HepG2 (cell line): ENCODE data around the gene PGS1. TPM values are rescaled to one million over a fixed set of nuclear protein-coding genes. Genes with fewer than 3 reads are reported as not detected.

Experiments used
- ATAC-seq: fragments of 200-7000 bp; cut with Tn5 transposase; 3 replicates; pipeline ENCODE4 v1.9.1; 2020; ENCODE audit warnings: mild to moderate bottlenecking, moderate library complexity
- BruUV-seq: library from RNA; stranded (reverse); fragments of 400-500 nt; replicated peaks from 2 replicates; lab custom pipeline; 2021; lab: Mats Ljungman, UMichigan
- CTCF ChIA-PET: fragments of 300-600 bp; formaldehyde crosslinking; extraction: SDS; loops from one replicate; lab custom pipeline; 2021; ENCODE audit warnings: low total read pairs, inconsistent platforms, low intra/inter-chr PET ratio; lab: Yijun Ruan, JAX
- POLR2A ChIA-PET: fragments of 350-600 bp; sonication (Branson Sonifier 250); formaldehyde crosslinking; loops from one replicate; lab custom pipeline; 2020; ENCODE audit warnings: antibody characterized with exemption, inconsistent platforms; lab: Yijun Ruan, JAX
- DNase-seq: peaks from one replicate; pipeline ENCODE4 v3.0.0-alpha.2; 2015; ENCODE audit warnings: low spot score
- FAIRE-seq: peaks from 3 replicates; lab custom pipeline; 2011; peaks lifted over from hg19 to GRCh38; lab: Jason Lieb, UNC
- H2AFZ ChIP-seq: one replicate; pipeline ENCODE4 v1.6.1; 2011; ENCODE audit warnings: low read length, inconsistent platforms
- H3K27ac ChIP-seq: fragments of 300-600 bp; 3 replicates; pipeline ENCODE4 v1.8.0; 2011; ENCODE audit warnings: mixed run types, mild to moderate bottlenecking, mixed read lengths, low read length, inconsistent platforms; ENCODE audit not compliant: insufficient read depth; ENCODE audit errors: extremely low read length
- H3K27me3 ChIP-seq, 2 experiments: fragments of 200-600 bp in 1 of 2; 2 replicates in 1 of 2; 3 replicates in 1 of 2; pipeline versions ENCODE4 v1.6.0 to v1.8.0; 2011; ENCODE audit warnings: low read length in 2 of 2, mild to moderate bottlenecking in 2 of 2, moderate library complexity in 2 of 2, inconsistent platforms in 1 of 2; ENCODE audit not compliant: insufficient read depth in 2 of 2, control insufficient read depth in 1 of 2
- H3K36me3 ChIP-seq, 2 experiments: fragments of 200-600 bp in 1 of 2; replicated peaks in 1 of 2; 2 replicates in 1 of 2; 3 replicates in 1 of 2; pipeline versions ENCODE4 v1.5.1 to v1.8.0; 2011; ENCODE audit warnings: low read length in 2 of 2, inconsistent platforms in 1 of 2; ENCODE audit not compliant: insufficient read depth in 2 of 2, control insufficient read depth in 1 of 2
- H3K4me1 ChIP-seq: 2 replicates; pipeline ENCODE4 v1.5.1; 2012; ENCODE audit warnings: low read length, inconsistent platforms; ENCODE audit not compliant: insufficient read depth
- H3K4me2 ChIP-seq: 2 replicates; pipeline ENCODE4 v1.6.0; 2011; ENCODE audit warnings: low read depth, low read length, inconsistent platforms
- H3K4me3 ChIP-seq, 3 experiments: fragments of 200-600 bp in 1 of 3; sonication (generic), shearing (Covaris generic) in 1 of 3; replicated peaks in 1 of 3; 2 replicates each; pipeline ENCODE4 v1.5.1; 2011 to 2016; ENCODE audit warnings: low read length in 3 of 3, inconsistent platforms in 2 of 3, low read depth in 2 of 3, mild to moderate bottlenecking in 2 of 3, control low read depth in 1 of 3, mixed read lengths in 1 of 3; ENCODE audit not compliant: insufficient read depth in 1 of 3
- H3K79me2 ChIP-seq: one replicate; pipeline ENCODE4 v1.6.1; 2011; ENCODE audit warnings: low read length, inconsistent platforms; ENCODE audit not compliant: insufficient read depth
- H3K9ac ChIP-seq: 2 replicates; pipeline ENCODE4 v1.6.0; 2011; ENCODE audit warnings: mild to moderate bottlenecking, low read depth, low read length, inconsistent platforms; ENCODE audit not compliant: insufficient read depth
- H3K9me3 ChIP-seq: 2 replicates; pipeline ENCODE4 v1.5.1; 2012; ENCODE audit warnings: mild to moderate bottlenecking, low read length
- H4K20me1 ChIP-seq: 2 replicates; pipeline ENCODE4 v1.6.0; 2011; ENCODE audit warnings: inconsistent platforms, mild to moderate bottlenecking, low read length, moderate library complexity; ENCODE audit not compliant: insufficient read depth
- CREM ChIP-seq, 2 experiments: sonication (generic) in 1 of 2; formaldehyde crosslinking in 1 of 2; IDR thresholded peaks; 2 replicates each; pipeline versions ENCODE4 v1.4.0 to v1.6.1; 2016 to 2020; ENCODE audit warnings: antibody characterized with exemption in 1 of 2, mild to moderate bottlenecking in 1 of 2, missing genetic modification reagents in 1 of 2
- FOXK1 ChIP-seq: sonication (generic); formaldehyde crosslinking; IDR thresholded peaks from 2 replicates; pipeline ENCODE4 v1.4.0; 2020; ENCODE audit warnings: low read depth, missing genetic modification reagents, borderline replicate concordance
- GATAD2A ChIP-seq: IDR thresholded peaks from 2 replicates; pipeline ENCODE4 v1.6.1; 2016
- HIC2 ChIP-seq: sonication (generic); formaldehyde crosslinking; IDR thresholded peaks from 2 replicates; pipeline ENCODE4 v1.9.0; 2022; ENCODE audit warnings: low read depth, missing genetic modification reagents
- HIVEP1 ChIP-seq: sonication (generic); formaldehyde crosslinking; IDR thresholded peaks from 2 replicates; pipeline ENCODE4 v1.4.0; 2020; ENCODE audit warnings: mild to moderate bottlenecking, missing genetic modification reagents
- JUNB ChIP-seq: sonication (generic); formaldehyde crosslinking; IDR thresholded peaks from 2 replicates; pipeline ENCODE4 v1.8.0; 2022; ENCODE audit warnings: missing genetic modification reagents, mild to moderate bottlenecking, borderline replicate concordance
- SMAD9 ChIP-seq: sonication (generic); formaldehyde crosslinking; IDR thresholded peaks from 2 replicates; pipeline ENCODE4 v1.5.1; 2020; ENCODE audit warnings: mild to moderate bottlenecking, missing genetic modification reagents
- TBL1XR1 ChIP-seq: fragments of 150-350 bp; IDR thresholded peaks from 2 replicates; pipeline ENCODE4 v1.6.1; 2014; ENCODE audit warnings: borderline replicate concordance, low read length; ENCODE audit not compliant: partially characterized antibody
- ZEB1 ChIP-seq: IDR thresholded peaks from 2 replicates; pipeline ENCODE4 v1.6.1; 2012; ENCODE audit warnings: mild to moderate bottlenecking, low read depth, inconsistent platforms; ENCODE audit not compliant: insufficient replicate concordance
- ZNF615 ChIP-seq: sonication (generic); formaldehyde crosslinking; IDR thresholded peaks from 2 replicates; pipeline ENCODE4 v1.5.0; 2020; ENCODE audit warnings: mild to moderate bottlenecking, missing genetic modification reagents, borderline replicate concordance
- WGBS: methylation state at CpG from one replicate; pipeline ENCODE4 v1.1.6; 2017; ENCODE audit warnings: low lambda C conversion rate; 5-methylcytosine and 5-hydroxymethylcytosine counted together
- in situ Hi-C: cut with HindIII; loops from 2 replicates; pipeline ENCODE4 v1.10.0; 2017; ENCODE audit warnings: low pct_unique_long_range_greater_than_20kb; ENCODE audit not compliant: extremely low pct_ligation_motif_present
- intact Hi-C: fragments of 100-400 bp; cut with micrococcal nuclease; formaldehyde crosslinking; loops from one replicate; pipeline ENCODE4 v1.10.0; 2022; ENCODE audit not compliant: unreplicated experiment
- polyA plus RNA-seq, 8 experiments: library from polyadenylated mRNA; depleted of rRNA in 3 of 8; stranded (reverse) in 7 of 8; unstranded in 1 of 8; fragments of >200 nt; fragmentation: Illumina TruSeq in 4 of 8; extraction: Trizol in 4 of 8; gene quantifications; 2 replicates each; pipeline versions ENCODE4 v1.2.1 to v1.2.3, GENCODE V29; 2011 to 2016; ENCODE audit warnings: low read depth in 4 of 8, missing spikeins in 1 of 8, mixed read lengths in 1 of 8; ENCODE audit not compliant: insufficient read depth in 1 of 8
- total RNA-seq, 5 experiments: library from RNA; depleted of rRNA; stranded (reverse); fragments of >200 nt; fragmentation: Illumina TruSeq; extraction: Trizol; gene quantifications; 2 replicates each; pipeline ENCODE4 v1.2.3, GENCODE V29; 2016; ENCODE audit warnings: low read depth in 1 of 5
- TF ChIP-seq, protein P1 (sequence below): sonication (generic); formaldehyde crosslinking; IDR thresholded peaks from 2 replicates; pipeline ENCODE4 v1.4.0; 2020; ENCODE audit warnings: mild to moderate bottlenecking, missing genetic modification reagents
- TF ChIP-seq, protein P2 (sequence below): sonication (generic); formaldehyde crosslinking; IDR thresholded peaks from 2 replicates; pipeline ENCODE4 v1.5.0; 2020; ENCODE audit warnings: mild to moderate bottlenecking, missing genetic modification reagents, moderate library complexity

The PGS1 gene
- total and polyA plus RNA-seq, 2 of the 13 experiments (the other 11 are each of a cell fraction or from before 2014, with no cell fraction given) = 25.9 to 31.5 TPM

DNA sequence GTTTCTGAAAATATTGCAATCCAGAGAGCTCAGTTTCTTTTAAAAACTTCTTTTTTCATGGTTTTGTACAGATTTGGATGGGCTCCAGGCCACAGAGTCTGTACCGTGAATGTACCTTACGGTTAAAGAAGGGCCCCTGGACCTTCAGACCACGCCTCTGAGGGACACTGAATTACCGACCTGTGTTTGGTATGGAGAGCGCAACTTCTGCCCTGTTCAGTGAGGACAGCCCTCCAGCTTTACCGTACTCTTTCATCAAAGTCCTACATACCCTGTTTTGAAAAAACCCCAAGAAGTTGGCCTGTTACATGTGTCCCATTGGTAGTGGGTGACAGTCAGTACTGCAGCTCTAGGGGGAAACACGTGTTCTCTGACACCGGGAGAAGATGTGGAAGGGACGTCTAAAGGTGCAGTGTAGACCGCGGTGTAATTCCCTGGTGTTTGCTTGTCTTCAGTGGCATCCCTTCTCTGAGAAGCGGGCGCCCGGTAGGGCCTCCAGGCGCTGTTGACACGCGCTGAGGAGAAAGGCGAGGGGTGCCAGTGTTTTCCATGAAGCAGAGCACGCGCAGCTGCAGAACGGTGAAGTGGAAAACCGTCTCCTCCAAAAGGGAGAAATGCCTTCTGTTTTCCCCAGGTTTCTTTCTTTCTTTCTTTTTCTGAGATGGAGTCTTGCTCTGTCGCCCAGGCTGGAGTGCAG lies 6.2 kb downstream of the PGS1 start:
- in situ Hi-C loops = no loop called here
- ATAC-seq (no peak), FAIRE-seq (no peak), DNase-seq (no peak)
- no peak overlapping the region for H3K9ac ChIP-seq
- no peak overlapping the region for H3K4me2 ChIP-seq
- H3K79me2 ChIP-seq = peaks cover 87% of the 10 kb centered on the region
- intact Hi-C loops = no loop called here
- no peak overlapping the region for H3K27ac ChIP-seq
- no peak overlapping the region for H2AFZ ChIP-seq
- ChIA-PET CTCF (no interaction called here), POLR2A (no interaction called here)
- BruUV-seq = no TSS peak
- no peak overlapping the region for H3K4me3 ChIP-seq
- H4K20me1 ChIP-seq = peaks cover 27% of the 10 kb centered on the region; the same call in 1 of the 2 replicates
- H3K4me1 ChIP-seq = peaks cover 49% of the 10 kb centered on the region
- peaks cover 3 to 15% of the 10 kb centered on the region in 2 experiments; a peak in 4 of 5 replicates for H3K36me3 ChIP-seq
- no peaks in the 10 kb centered on the region for H3K9me3 ChIP-seq
- H3K27me3 ChIP-seq = no peaks in the 10 kb centered on the region
- 97% methylated on average over 23 of the region's 23 CpGs for WGBS
- no peak for TF ChIP-seq ZEB1
- no peak for TF ChIP-seq FOXK1 (CRISPR knock-in tag)
- no peak for TF ChIP-seq TBL1XR1
- no peak for TF ChIP-seq SMAD9 (CRISPR knock-in tag)
- no peak for TF ChIP-seq CREM (IDR thresholded peaks at IDR 0.05)
- no peak for TF ChIP-seq CREM (CRISPR knock-in tag; IDR thresholded peaks at IDR 0.05)
- TF ChIP-seq, protein P1, sequence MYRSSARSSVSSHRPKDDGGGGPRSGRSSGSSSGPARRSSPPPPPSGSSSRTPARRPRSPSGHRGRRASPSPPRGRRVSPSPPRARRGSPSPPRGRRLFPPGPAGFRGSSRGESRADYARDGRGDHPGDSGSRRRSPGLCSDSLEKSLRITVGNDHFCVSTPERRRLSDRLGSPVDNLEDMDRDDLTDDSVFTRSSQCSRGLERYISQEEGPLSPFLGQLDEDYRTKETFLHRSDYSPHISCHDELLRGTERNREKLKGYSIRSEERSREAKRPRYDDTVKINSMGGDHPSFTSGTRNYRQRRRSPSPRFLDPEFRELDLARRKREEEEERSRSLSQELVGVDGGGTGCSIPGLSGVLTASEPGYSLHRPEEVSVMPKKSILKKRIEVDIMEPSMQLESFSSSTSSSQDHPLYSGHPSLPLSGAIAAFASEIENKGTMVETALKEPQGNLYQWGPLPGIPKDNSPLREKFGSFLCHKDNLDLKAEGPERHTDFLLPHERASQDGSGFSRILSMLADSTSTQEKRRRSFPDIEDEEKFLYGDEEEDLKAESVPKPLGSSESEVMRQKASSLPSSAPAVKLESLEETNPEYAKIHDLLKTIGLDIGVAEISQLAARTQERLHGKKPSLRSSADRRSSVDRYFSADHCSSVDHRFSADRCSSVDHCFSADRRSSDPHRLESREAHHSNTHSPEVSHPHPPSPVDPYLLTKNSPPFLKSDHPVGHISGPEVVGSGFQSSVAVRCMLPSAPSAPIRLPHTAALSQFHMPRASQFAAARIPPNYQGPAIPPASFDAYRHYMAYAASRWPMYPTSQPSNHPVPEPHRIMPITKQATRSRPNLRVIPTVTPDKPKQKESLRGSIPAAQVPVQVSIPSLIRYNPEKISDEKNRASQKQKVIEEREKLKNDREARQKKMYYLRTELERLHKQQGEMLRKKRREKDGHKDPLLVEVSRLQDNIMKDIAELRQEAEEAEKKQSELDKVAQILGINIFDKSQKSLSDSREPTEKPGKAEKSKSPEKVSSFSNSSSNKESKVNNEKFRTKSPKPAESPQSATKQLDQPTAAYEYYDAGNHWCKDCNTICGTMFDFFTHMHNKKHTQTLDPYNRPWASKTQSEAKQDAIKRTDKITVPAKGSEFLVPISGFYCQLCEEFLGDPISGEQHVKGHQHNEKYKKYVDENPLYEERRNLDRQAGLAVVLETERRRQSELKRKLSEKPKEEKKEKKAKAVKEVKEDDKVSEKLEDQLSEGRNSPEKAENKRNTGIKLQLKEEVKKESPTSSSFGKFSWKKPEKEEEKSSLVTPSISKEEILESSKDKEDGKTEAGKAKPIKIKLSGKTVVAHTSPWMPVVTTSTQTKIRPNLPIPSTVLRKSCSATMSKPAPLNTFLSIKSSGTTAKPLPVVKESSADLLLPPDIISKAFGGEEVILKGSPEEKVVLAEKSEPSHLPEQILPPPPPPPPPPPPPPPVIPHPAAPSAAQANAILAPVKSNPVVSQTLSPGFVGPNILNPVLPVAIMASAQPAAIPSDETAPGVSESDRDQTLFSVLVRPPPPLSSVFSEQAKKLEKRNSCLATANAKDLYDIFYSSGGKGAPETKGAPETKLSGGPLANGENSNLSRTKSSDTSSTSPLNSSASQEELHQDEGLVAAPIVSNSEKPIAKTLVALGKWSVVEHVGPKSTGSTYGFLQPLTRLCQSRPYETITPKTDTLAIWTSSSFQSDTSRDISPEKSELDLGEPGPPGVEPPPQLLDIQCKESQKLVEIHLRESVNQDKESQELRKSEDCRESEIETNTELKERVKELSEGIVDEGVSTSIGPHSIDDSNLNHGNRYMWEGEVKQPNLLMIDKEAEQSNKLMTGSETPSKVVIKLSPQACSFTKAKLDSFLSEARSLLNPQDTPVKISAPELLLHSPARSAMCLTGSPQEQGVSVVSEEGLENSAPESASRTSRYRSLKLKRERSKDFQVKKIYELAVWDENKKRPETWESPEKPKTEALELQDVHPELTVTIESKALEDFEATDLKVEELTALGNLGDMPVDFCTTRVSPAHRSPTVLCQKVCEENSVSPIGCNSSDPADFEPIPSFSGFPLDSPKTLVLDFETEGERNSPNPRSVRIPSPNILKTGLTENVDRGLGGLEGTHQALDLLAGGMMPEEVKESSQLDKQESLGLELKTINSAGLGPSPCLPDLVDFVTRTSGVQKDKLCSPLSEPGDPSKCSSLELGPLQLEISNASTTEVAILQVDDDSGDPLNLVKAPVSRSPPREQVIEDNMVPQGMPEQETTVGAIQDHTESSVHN (CRISPR knock-in tag) = no peak
- TF ChIP-seq HIC2 (CRISPR knock-in tag) = no peak
- no peak for TF ChIP-seq GATAD2A (CRISPR knock-in tag)
- no peak for TF ChIP-seq ZNF615 (CRISPR knock-in tag)
- TF ChIP-seq, protein P2, sequence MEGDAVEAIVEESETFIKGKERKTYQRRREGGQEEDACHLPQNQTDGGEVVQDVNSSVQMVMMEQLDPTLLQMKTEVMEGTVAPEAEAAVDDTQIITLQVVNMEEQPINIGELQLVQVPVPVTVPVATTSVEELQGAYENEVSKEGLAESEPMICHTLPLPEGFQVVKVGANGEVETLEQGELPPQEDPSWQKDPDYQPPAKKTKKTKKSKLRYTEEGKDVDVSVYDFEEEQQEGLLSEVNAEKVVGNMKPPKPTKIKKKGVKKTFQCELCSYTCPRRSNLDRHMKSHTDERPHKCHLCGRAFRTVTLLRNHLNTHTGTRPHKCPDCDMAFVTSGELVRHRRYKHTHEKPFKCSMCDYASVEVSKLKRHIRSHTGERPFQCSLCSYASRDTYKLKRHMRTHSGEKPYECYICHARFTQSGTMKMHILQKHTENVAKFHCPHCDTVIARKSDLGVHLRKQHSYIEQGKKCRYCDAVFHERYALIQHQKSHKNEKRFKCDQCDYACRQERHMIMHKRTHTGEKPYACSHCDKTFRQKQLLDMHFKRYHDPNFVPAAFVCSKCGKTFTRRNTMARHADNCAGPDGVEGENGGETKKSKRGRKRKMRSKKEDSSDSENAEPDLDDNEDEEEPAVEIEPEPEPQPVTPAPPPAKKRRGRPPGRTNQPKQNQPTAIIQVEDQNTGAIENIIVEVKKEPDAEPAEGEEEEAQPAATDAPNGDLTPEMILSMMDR (CRISPR knock-in tag) = no peak
- TF ChIP-seq HIVEP1 (CRISPR knock-in tag) = no peak
- TF ChIP-seq JUNB (CRISPR knock-in tag) = no peak
